Renal cortex interstitium (tissue), 11 donors: ENCODE data around the gene PAPOLB. TPM values are rescaled to one million over a fixed set of nuclear protein-coding genes. Genes with fewer than 3 reads are reported as not detected.

Source experiments
- DNase-seq, 11 donors: peaks; one replicate each; pipeline ENCODE4 v3.0.0-alpha.2; 2013; ENCODE audit warnings: low read depth in 9 of 11, low spot score in 4 of 11; ENCODE audit errors: extremely low read depth in 1 of 11
- polyA plus RNA-seq, 3 donors: library from polyadenylated mRNA; unstranded; fragments of 120-200 nt; gene quantifications; one replicate each; pipeline ENCODE4 v1.2.1, GENCODE V29; 2013; ENCODE audit not compliant: insufficient read length in 3 of 3

PAPOLB gene
- polyA plus RNA-seq, 3 donors = 0.09 to 0.12 (median 0.10) TPM

DNA sequence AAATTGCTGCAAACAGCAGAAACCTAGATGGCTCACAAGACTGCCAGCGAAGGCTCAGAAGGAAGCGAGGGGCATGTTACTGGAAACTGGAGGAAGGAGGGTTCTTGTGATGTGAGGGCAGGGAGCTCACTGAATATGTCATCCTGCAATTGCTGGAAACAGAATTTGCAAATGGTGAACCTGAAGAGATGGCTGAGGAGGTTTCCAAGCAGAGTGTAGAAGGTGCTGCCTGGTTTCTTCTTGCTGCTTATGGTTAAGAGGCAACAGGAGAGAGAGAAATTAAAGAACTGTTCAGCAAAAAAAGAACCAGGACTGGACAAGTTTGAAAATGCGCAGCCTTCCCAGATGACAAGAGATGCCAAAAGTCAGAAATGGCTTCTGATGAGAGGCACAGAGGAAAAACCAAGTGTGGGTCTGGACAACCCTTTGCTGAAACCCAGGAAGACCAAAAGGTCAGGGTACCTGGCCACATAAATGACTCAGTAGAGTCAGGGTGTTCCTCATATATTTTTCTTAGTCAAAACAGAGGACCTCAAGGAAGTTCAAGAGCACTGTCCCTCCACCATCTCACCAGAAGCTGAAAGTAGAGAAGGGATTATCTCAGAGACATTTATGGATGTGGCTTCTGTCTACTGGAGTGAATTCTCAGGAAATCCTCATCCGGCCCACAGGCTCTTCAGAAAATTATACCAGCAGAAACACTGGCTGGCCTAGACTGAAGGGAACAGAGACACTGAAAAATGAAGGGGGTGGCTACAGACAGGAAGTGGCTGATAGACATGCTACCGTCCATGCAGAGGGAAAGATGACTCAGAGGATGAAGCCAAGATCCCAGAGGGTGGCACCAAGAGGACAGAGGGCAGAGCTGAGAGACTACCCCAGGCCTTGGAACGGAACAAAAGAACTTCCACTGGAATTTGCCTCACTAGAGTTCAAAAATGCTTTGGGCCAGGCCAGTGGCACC, 10.1 kb downstream of the PAPOLB start:
- no peak for DNase-seq

DNA sequence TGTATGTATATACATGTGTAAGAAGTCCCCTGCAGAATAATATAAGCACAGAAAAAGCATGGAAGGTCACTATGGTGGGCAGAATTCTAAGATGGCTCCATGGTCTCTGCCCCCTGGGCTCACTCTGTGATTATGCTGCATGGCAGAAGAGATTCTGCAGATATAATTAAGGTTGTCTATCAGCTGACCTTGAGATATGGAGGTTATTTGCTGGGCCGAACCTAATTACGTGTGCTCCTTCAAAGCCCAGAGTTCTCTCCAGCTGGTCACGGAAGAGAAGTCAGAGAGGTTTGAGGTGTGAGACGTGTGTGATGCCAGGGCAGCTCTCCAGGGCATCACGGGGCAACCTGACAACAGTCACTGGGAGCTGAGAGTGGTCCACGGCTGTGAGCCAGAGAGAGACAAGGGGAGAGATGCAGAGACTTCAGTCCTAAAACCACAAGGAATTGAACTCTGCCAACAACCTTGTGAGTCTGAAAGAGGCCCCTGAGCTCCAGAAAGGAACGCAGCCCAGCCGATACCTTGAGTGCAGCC, 11.5 kb downstream of the PAPOLB start:
- DNase-seq = no peak

DNA sequence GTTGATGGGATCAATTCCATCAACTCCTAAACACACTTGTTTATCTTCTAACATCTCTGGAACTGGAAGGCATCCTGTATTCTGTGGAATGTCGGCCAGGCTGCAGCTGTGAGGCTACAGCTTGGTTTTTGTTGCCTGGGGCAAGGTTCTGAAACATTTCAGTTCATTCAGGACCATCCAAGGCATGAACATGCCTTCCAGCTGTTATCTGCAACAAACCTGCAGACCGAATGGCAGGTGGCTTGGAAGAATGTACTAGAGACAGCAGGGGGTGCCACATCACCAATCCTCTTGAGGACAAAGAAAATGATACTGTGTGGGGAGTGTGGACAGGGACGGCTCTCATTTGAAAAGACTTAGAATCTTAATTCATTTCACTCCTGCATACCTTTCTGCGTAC, 12.4 kb downstream of the PAPOLB start:
- peak in 2 of 11 donors; percentile 28 to 46 for DNase-seq

DNA sequence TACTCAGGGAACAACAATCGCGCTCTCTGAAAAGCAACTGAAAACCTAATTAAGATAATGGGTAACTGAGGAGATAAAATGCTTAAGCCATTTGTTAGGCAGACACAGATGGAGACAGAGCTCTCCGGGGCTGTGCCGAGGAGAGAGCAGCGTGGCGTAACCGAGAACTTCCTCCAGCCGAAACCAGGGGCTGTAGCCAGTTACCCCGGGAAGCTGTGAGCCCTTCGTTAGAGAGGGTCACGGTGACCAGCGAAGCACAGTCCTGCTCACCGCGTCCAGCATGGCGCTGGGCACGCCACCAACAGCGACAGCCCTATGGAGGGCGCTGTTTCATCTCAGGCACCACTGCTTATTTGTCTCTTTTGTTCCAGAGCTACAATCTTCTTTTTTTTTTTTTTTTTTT, 16.1 kb downstream of the PAPOLB start:
- DNase-seq = peak in 4 of 11 donors; percentile 37 to 45 (median 44)

DNA sequence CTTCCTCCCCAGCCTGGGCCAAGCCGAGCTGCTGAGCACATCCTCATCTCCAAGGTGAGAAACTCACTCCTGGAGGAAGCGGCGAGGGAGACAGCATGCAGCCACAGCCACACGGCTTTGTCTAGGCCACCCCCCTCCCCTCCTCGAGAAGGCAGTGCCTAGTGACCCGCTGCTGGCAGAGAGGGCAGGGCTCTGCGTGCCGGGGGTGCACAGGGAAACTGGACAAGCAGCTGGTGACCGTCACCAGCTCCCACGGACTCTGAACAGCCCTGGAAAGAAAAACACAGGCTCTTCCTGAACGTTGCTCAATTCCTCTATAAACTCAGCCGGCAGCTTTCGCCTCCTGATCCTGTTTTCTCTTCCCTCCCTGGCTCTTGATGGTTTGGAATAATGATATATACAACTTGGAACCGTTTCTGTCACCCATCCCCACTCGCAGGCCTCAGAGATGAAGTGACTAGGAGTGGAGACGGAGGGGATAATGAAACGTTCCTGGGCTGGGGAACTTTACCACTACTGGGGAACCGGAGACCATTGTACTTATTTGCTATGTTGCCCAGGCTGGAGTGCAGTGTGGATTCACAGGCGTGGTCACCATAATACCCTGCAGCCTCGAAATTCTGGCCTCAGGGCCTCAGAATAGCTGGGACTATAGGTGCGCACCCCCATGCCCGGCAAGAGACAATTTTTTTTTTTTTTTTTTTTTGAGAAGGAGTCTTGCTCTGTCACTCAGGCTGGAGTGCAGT, 19.3 kb downstream of the PAPOLB start:
- peak in 7 of 11 donors; percentile 49 to 70 (median 60) for DNase-seq

DNA sequence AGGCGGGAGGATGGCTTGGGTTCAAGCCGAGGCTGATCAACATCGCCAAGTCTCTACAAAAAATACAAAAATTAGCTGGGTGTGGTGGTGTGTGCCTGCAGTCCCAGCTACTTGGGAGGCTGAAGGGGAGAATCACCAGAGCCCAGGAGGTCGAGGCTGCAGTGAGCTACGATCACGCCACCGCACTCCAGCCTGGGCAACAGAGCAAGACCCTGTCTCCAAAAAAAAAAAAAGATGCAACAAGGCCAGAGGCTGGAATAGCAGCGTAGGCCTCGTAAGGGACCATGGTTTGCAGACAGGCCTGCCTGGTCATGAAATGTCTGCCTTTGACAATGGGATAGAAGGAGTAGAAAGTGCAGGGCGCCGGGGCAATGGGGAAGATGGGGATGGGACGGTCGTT, 20.0 kb downstream of the PAPOLB start:
- DNase-seq = no peak

DNA sequence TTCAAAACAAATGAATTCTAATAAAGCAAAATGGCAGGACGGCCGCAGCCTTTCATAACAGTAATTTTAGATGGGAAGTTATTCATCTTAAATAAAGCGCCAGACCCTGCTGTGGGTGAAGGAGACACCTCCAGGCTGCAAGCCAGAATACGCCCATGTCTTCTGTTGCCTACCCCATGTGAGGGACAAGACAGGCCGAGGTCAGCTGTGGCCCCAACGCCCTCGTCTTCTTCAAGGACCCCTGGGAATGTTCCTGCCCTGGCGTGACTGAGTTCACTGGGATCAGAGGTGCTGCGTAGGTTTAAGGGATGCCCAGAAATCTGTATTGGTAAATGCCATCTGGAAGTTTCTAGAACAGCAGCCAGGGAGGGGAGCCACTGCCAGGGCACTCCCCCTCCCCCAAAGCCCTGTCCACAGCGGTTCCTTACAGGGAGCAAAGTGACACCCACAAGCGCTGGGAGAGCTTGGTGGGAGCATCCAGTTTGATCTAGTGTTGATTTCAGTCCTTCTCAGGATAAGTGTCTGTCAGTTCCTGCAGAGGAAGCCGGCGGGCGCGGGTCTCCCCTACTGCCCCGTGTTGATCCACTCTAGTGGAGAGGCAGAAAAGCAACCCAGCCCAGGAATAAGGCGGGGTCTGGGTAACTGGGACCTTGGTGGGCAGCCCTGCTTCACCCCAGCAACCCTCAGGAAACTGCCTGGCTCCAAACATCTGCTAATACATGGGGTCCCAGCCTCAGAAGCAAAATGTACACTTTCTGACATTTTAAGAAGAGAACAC, 20.6 kb downstream of the PAPOLB start:
- no peak for DNase-seq

DNA sequence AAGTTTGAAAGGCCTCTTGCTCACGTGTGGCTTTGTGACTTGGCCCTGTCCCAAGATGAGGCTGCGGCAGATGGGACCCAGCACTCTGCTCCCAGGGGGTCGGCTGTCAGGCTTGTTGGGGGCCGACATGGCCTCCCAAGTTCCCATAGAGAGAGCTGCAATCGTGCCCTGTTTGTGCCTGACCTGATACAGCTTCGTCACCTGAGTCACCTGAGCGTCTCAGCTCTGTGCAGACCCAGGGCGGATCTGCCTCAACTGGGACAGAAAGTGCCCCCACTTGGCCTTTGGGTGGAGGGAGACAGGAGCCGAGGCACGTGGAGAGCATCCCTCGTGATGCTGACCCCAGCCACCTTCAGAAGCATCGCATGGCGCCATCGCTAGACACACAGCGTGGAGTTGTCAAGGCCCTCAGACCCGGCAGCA, 21.7 kb downstream of the PAPOLB start:
- DNase-seq = no peak

DNA sequence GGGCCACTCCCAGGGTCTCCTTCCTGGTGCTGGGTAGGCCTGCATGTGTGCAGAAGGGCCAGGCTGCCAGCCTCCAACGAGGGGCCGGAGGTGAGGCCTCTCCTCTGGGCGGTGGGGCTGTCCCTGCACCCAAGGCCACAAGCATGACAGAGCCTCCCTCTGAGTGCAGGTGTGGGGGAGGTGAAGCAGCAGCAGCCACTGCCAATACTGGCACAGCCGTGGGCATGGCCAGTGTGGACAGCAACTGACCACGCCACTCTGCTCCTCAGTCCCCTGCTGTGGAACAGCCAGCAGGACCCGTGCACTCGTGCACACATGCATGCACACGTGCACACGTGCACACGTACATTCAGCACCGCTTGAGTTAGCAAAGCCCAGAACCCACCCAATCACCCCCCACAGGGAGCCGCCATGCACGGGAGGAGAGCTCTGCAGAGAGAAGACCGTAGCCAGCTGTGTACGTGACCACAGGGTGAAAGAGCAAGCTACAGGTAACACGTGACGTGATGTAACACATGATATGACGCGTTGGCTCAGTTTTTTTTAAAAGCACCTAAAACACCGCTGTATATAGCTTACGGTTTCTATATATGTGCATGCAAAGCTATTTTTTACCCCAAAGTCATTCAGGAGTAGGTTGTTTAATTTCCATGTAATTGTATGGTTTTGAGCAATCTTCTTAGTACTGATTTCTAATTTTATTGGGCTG, 23.1 kb downstream of the PAPOLB start:
- no peak for DNase-seq

DNA sequence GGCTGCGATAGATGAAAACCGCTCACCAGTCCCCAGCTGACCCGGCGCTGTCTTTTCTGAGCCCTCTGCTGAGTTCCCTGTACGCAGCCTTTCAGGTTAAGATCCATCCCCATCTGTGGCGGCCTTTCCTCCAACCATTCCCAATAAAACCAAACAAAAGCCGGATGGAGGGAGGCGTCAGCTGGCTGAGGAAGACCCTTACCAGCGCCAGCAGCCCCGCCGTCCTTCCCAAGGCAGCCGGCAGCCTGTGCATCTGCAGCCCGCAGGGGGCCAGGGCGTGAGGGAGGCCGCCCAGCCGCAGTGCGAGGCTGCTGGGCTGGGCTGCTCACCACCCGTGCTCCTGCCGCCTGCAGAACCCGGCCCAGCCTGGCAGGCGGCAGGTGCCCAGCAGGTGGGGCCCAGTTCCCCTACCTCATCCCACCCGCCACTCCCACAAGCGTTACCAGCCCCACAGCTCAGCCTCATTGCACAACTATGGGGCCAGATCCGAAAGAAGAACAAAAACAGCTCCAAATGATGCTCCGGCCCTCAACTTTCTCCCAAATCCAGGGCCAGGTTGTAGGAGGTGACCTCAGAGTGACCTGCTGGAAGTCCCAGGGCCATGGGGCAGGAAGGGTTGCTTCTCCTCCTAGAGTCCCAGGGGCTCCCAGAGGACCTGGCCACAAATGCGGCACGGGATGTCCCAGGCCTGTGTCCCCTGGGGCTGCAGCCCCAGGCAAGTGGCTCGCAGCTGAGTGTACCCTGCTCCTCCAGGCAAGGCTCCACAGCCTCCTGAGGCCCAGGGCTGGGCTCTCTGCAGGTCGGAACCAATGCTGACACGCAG, 23.8 kb downstream of the PAPOLB start:
- no peak for DNase-seq

DNA sequence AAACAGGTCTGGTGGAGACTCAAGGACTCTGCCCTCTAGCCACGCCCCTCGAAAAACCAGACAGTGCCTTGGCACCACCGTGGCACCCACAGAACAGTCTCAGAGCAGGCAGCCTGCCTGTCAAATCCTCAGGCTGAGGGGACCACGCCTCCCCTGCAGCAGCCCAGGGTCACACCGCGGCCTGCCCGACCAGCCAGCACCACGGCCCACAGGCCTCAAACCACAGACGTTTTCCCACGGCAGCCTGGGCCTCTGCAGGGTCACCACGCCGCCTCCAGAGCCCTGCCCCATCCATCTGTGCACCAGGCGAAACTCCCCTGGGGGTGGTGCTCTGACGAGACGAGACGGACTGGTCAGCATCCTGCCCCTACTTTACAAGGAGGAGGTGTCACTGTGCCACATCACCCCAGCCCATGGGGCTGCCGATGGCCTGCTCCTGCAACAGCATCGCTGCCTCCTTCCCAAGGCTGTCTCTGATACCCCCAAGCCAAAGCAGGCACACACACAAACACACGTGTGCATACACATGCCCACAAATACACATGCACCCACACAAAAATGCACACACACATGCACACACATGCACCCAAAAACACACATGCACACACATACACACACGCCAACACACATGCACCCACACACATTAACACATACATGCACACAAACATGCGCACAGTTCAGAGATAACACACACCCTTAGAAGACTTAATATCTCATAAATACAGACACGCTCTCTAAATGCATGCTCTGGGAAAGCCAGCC, 24.6 kb downstream of the PAPOLB start:
- DNase-seq = no peak

DNA sequence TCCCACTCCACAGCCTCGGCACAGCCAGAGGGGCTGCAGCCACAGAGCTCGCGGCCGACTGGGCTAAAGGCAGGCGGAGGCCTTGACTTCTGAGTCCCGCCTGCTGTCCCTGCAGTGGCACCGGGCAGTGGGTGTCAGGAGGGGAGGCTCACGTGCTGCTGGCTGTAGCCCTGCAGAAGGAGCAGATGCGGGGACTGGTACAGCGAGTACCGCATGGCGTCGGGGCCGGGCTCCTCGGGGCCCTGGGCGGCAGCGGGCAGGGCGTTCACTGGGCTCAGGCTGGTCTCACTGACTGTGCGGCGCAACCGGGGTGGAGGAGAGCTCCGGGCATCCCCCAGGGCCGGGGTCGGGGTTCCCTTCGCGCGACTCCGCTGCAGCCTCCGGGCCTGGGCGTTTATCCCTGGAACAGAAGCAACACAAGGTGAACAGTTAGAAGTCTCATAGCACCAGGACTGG, 25.6 kb downstream of the PAPOLB start:
- no peak for DNase-seq

DNA sequence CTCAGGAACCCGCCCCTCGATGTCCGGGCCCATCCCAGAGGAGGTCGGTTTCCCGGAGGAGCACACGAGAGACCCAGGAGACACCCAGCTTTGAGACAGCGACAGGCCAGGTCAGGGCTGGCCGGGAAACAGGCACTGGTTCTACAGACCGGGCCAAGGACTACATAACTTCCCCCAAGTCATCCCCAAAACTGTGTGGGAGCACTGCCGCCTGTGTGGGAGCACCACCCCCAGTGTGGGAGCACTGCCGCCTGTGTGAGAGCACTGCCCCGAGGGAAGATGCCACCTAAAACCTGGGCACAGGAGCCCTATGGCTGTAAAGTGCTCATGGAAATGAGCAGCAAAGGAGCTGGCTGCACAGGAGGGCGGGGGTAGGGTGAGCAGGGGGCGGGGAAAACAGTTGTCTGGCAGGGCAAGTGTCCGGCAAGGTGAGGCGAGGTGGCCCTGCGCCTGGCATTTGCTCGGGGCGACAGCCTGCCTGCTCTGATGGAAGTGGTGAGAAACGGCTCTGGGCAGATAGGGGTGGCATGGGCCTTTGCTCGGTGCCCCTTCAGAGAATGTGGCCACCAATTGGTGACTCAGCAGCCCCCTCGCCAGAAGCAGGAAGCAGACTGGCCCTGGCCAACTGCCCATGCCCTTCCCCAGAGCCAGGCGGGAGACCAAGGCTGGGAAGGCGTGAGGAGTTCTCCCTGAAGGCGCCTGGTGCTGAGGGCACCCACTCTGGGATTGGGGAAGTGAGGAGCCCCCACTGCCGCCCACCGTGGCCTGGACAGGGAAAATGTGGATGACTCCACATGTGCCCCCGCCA, 26.2 kb downstream of the PAPOLB start:
- DNase-seq = no peak

DNA sequence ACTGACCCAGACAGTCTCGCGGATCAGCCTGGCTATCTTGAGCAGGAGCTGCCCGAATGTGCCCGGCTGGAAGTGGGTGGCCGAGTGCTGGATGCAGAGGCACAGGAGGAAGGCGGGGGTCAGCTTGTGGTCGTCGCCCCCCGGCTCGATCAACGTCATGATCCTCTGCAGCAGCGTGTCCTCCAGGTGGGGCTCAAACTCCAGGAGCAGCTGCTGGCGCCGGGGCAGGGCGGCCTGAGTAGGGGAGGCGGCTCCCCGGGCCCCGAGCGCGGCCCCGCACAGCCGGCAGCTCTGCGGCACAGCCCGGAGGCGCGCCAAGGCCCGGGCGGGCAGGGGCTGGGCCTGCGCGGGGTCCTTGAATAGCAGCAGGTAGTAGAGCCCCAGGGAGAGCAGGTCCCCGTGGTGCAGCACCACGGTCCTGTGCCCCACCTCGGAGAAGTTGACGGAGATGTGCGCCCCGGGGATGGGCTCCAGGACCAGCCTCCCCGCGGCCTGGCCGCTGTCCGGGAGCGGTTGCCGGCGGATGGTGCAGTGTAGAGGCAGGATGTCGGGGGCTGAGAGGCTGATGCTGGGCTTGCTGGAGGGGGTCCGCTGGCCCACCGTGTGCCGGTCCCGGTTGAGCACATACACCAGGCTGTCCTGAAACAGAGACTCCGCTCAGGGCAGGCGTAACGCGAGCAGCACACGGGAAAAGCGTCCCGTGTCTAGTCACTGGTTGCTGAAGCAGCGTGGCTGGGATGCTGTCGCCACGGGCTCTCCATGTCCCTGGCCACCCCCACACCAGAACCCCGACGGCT, 27.0 kb downstream of the PAPOLB start:
- DNase-seq = no peak
